Hepatocyte (in vitro differentiated cells): Measurements from ENCODE around the gene ZAR1L.

Source experiments
- EZH2 ChIP-seq: fragments of 200-600 bp; sonication (generic); IDR thresholded peaks from 2 replicates; pipeline ENCODE4 v1.6.1; 2016; ENCODE audit warnings: antibody characterized with exemption, mild to moderate bottlenecking, borderline replicate concordance
- EZH2phosphoT487 ChIP-seq: fragments of 200-600 bp; sonication (generic); IDR thresholded peaks from one replicate; pipeline ENCODE4 v1.6.1; 2018; ENCODE audit warnings: antibody characterized with exemption, mild to moderate bottlenecking, low read depth, moderate library complexity; ENCODE audit not compliant: unreplicated experiment, severe bottlenecking
- TF ChIP-seq, protein P1 (sequence below): fragments of 200-600 bp; sonication (generic); IDR thresholded peaks from 2 replicates; pipeline ENCODE4 v1.5.1; 2016; ENCODE audit warnings: antibody characterized with exemption, mild to moderate bottlenecking; ENCODE audit not compliant: poor library complexity

DNA sequence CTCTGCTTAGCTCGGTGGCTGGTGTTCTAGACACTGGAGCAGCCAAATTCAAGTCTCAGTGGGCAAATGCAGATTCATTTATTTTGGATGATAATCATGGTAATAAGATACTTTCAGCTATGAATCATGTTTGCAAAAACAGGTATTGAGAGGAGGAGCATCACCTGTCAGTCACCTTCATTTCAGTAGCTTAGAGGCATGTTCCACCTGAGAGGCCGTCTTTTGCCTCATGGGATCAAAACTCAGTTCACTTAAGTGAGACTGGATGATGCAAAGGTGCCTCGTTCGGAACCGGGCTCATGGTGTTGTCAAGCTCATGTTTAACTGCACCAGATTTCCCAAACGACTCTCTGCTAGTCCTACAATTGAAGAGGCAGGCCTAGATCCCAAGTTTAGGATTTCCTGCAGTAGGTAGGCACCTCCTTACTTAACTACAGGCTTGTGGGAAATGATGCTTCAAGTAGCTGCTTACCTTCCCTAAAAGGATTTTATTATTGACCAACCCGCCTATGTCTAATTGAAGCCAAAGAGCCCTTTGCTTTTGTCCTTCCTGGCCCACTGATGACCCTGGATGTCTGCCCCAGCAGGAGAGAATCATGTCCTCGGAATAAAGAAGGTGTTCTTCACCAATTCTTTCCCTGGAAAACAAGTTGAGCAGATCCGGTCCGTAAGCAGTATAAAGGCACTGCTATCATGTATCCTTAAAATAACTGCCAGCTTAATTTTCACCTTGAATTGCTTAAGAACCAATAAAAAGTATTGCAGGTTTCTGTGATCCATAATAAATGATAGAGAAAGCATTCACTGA, 60.0 kb downstream of the ZAR1L start:
- TF ChIP-seq, protein P1, sequence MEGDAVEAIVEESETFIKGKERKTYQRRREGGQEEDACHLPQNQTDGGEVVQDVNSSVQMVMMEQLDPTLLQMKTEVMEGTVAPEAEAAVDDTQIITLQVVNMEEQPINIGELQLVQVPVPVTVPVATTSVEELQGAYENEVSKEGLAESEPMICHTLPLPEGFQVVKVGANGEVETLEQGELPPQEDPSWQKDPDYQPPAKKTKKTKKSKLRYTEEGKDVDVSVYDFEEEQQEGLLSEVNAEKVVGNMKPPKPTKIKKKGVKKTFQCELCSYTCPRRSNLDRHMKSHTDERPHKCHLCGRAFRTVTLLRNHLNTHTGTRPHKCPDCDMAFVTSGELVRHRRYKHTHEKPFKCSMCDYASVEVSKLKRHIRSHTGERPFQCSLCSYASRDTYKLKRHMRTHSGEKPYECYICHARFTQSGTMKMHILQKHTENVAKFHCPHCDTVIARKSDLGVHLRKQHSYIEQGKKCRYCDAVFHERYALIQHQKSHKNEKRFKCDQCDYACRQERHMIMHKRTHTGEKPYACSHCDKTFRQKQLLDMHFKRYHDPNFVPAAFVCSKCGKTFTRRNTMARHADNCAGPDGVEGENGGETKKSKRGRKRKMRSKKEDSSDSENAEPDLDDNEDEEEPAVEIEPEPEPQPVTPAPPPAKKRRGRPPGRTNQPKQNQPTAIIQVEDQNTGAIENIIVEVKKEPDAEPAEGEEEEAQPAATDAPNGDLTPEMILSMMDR, result no peak
- TF ChIP-seq EZH2, result no peak
- TF ChIP-seq EZH2phosphoT487, result no peak
